OCI-LY1 (cell line): Measurements from ENCODE around the gene RRP8.

ENCODE experiments used
- H2AFZ ChIP-seq: fragments of 200-600 bp; sonication (generic), shearing (Covaris generic); 2 replicates; pipeline ENCODE4 v1.6.0; 2014; ENCODE audit warnings: antibody characterized with exemption, mild to moderate bottlenecking, low read length
- H3F3A ChIP-seq: fragments of 200-600 bp; sonication (generic), shearing (Covaris generic); 2 replicates; pipeline ENCODE4 v1.6.0; 2014; ENCODE audit warnings: mild to moderate bottlenecking, antibody characterized with exemption, low read length, moderate library complexity; ENCODE audit not compliant: insufficient read depth
- H3K27ac ChIP-seq: fragments of 200-600 bp; sonication (generic); 2 replicates; pipeline ENCODE4 v1.5.1; 2014; ENCODE audit warnings: low read length, mixed run types, mild to moderate bottlenecking, low read depth; ENCODE audit not compliant: poor library complexity, severe bottlenecking
- H3K27me3 ChIP-seq: fragments of 200-600 bp; sonication (generic); 2 replicates; pipeline ENCODE4 v1.6.0; 2014; ENCODE audit warnings: antibody characterized with exemption, mild to moderate bottlenecking, low read length, moderate library complexity; ENCODE audit not compliant: insufficient read depth
- H3K36me3 ChIP-seq: fragments of 200-600 bp; sonication (generic); 2 replicates; pipeline ENCODE4 v1.6.1; 2014; ENCODE audit warnings: mild to moderate bottlenecking, antibody characterized with exemption, low read length, moderate library complexity, mixed read lengths; ENCODE audit not compliant: insufficient read depth
- H3K4me1 ChIP-seq: fragments of 200-600 bp; sonication (generic); 2 replicates; pipeline ENCODE4 v1.5.1; 2014; ENCODE audit warnings: mild to moderate bottlenecking, low read length, moderate library complexity; ENCODE audit not compliant: insufficient read depth, severe bottlenecking
- H3K4me2 ChIP-seq: fragments of 200-600 bp; sonication (generic), shearing (Covaris generic); 2 replicates; pipeline ENCODE4 v1.6.1; 2014; ENCODE audit warnings: low read length
- H3K4me3 ChIP-seq: fragments of 200-600 bp; sonication (generic); 2 replicates; pipeline ENCODE4 v1.5.1; 2014; ENCODE audit warnings: low read length, low read depth, mild to moderate bottlenecking, mixed read lengths; ENCODE audit not compliant: poor library complexity, severe bottlenecking
- H3K79me2 ChIP-seq: fragments of 200-600 bp; shearing (Covaris generic); 2 replicates; pipeline ENCODE4 v1.6.1; 2016; ENCODE audit warnings: mixed run types, low read length, mixed read lengths; ENCODE audit not compliant: insufficient read depth
- H3K9ac ChIP-seq: fragments of 200-600 bp; sonication (generic), shearing (Covaris generic); 2 replicates; pipeline ENCODE4 v1.6.1; 2014; ENCODE audit warnings: mild to moderate bottlenecking, low read length, mixed read lengths
- H3K9me2 ChIP-seq: fragments of 200-600 bp; sonication (generic), shearing (Covaris generic); 2 replicates; pipeline ENCODE4 v1.6.1; 2014; ENCODE audit warnings: low read depth, mild to moderate bottlenecking, low read length, mixed read lengths
- H3K9me3 ChIP-seq: fragments of 200-600 bp; shearing (Covaris generic); 2 replicates; pipeline ENCODE4 v1.6.1; 2014; ENCODE audit warnings: low read length, mixed read lengths
- H4K20me1 ChIP-seq: fragments of 200-600 bp; sonication (generic), shearing (Covaris generic); 2 replicates; pipeline ENCODE4 v1.6.0; 2016; ENCODE audit warnings: mild to moderate bottlenecking, low read length; ENCODE audit not compliant: insufficient read depth
- EZH2 ChIP-seq: fragments of 200-600 bp; sonication (generic), shearing (Covaris generic); IDR thresholded peaks from 2 replicates; pipeline ENCODE4 v1.8.0; 2017; ENCODE audit warnings: borderline replicate concordance, mixed run types, mild to moderate bottlenecking, antibody characterized with exemption, low read length, moderate library complexity, mixed read lengths
- TF ChIP-seq, protein P1 (sequence below): fragments of 200-600 bp; sonication (generic), shearing (Covaris generic); IDR thresholded peaks from 2 replicates; pipeline ENCODE4 v1.5.1; 2017; ENCODE audit warnings: mild to moderate bottlenecking, antibody characterized with exemption, low read length, moderate library complexity, mixed read lengths

Gene RRP8

DNA sequence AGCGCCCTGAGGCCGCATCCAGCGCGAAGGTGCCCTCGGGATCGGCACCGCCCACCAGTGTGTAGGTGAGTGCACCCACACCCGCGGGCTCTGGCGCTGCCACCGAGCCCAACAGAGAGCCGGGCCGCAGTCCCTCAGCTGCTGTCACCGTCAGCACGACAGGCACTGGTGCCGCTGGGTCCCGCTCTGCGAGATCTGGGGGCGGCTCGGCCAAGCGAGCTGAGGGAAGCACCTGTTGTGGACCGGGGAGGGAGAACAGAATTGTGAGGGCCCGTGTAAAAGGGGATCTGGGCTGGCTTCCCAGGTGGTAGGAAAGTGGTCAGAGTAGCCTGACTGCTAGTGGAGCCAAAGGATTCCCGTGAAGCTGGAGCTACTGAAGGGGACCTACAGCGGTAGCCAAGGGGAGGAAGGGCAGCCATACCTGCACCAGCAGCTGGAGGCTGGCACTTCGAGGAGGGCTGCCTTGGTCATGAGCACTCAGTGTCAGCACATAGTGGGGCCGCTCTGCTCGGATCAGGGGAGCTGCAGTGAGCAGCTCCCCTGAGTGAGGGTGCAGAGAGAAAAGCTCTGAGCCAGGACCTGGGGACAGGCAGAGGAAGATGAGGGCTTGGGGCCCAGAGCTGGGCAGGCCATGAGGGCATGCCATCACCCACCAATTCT lies 27.3 kb upstream of the RRP8 start:
- H3K9ac ChIP-seq, result no peak overlapping the region
- H3K79me2 ChIP-seq, result no peaks in the 10 kb centered on the region
- H3K36me3 ChIP-seq, result no peaks in the 10 kb centered on the region
- H3K9me3 ChIP-seq, result no peaks in the 10 kb centered on the region
- peaks cover 7% of the 10 kb centered on the region; the same call in 1 of the 2 replicates for H3K27me3 ChIP-seq
- no peak overlapping the region for H2AFZ ChIP-seq
- H3K4me1 ChIP-seq, result peaks cover 5% of the 10 kb centered on the region
- no peak overlapping the region for H3K27ac ChIP-seq
- no peak overlapping the region for H3K4me3 ChIP-seq
- H3K9me2 ChIP-seq, result no peaks in the 10 kb centered on the region
- H3K4me2 ChIP-seq, result no peak overlapping the region
- no peak for TF ChIP-seq EZH2
- TF ChIP-seq, protein P1, sequence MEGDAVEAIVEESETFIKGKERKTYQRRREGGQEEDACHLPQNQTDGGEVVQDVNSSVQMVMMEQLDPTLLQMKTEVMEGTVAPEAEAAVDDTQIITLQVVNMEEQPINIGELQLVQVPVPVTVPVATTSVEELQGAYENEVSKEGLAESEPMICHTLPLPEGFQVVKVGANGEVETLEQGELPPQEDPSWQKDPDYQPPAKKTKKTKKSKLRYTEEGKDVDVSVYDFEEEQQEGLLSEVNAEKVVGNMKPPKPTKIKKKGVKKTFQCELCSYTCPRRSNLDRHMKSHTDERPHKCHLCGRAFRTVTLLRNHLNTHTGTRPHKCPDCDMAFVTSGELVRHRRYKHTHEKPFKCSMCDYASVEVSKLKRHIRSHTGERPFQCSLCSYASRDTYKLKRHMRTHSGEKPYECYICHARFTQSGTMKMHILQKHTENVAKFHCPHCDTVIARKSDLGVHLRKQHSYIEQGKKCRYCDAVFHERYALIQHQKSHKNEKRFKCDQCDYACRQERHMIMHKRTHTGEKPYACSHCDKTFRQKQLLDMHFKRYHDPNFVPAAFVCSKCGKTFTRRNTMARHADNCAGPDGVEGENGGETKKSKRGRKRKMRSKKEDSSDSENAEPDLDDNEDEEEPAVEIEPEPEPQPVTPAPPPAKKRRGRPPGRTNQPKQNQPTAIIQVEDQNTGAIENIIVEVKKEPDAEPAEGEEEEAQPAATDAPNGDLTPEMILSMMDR, result no peak
- no peaks in the 10 kb centered on the region for H3F3A ChIP-seq
- no peaks in the 10 kb centered on the region for H4K20me1 ChIP-seq

DNA sequence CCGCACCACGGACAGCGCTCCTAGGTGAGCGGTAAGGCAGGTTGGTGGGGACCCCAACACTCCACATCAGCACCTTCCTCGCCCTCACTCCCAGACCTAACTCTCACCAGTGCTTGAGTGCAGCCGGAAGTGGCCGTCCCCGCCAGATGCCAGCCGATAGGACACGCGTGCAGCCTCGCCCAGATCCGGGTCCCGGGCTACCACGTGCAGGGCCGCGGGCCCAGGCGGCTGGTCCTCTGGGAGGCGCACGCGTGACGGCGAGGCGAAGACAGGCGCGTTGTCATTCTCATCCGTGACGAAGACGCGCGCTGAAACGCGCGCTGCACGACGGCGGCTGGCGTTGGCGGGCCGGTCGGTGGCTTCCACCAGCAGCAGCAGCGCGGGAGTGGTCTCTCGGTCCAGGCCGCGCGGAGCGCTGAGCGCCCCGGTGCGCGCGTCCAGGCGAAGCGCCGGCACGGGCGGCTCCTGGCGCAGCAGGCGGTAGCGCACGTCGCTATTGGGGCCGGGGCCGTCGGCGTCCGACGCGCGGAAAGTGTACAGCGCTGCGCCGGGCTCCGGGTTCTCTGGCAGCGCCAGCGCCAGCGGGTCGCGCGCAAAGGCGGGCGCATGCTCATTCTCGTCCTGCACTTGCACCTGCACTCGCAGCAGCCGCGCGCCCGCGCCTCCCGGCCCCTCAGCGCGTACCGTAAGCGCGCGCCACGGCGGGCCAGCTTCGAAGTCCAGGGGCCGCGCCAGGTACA lies 26.6 kb upstream of the RRP8 start:
- no peak overlapping the region for H2AFZ ChIP-seq
- TF ChIP-seq, protein P1, result no peak
- TF ChIP-seq EZH2, result no peak
- no peak overlapping the region for H3K4me3 ChIP-seq
- H3K4me1 ChIP-seq, result peaks cover 5% of the 10 kb centered on the region
- H3K27ac ChIP-seq, result no peak overlapping the region
- no peaks in the 10 kb centered on the region for H3K79me2 ChIP-seq
- no peaks in the 10 kb centered on the region for H4K20me1 ChIP-seq
- H3K36me3 ChIP-seq, result no peaks in the 10 kb centered on the region
- no peaks in the 10 kb centered on the region for H3F3A ChIP-seq
- H3K9ac ChIP-seq, result no peak overlapping the region
- H3K4me2 ChIP-seq, result no peak overlapping the region
- H3K9me3 ChIP-seq, result no peaks in the 10 kb centered on the region
- peaks cover 7% of the 10 kb centered on the region; the same call in 1 of the 2 replicates for H3K27me3 ChIP-seq
- no peaks in the 10 kb centered on the region for H3K9me2 ChIP-seq

DNA sequence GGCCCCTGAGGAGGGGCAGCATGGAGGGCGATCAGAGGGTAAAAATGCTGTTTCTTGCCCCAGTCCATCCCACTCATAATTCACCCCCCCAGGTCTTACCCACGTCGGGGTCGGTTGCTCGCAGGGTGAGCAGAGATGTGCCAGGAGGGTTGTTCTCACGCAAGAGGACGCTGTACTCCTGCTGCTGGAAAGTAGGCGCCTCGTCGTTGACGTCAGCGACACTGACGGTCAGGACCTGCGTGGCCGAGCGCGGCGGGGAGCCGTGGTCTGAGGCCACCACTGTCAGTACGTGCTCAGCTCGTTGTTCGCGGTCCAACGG lies 26.1 kb upstream of the RRP8 start:
- no peaks in the 10 kb centered on the region for H3K79me2 ChIP-seq
- H3K36me3 ChIP-seq, result no peaks in the 10 kb centered on the region
- no peaks in the 10 kb centered on the region for H3F3A ChIP-seq
- no peak overlapping the region for H3K4me2 ChIP-seq
- H4K20me1 ChIP-seq, result no peaks in the 10 kb centered on the region
- no peak overlapping the region for H3K27ac ChIP-seq
- H3K27me3 ChIP-seq, result peaks cover 7% of the 10 kb centered on the region; the same call in 1 of the 2 replicates
- peaks cover 5% of the 10 kb centered on the region for H3K4me1 ChIP-seq
- H3K4me3 ChIP-seq, result no peak overlapping the region
- H3K9me2 ChIP-seq, result no peaks in the 10 kb centered on the region
- no peaks in the 10 kb centered on the region for H3K9me3 ChIP-seq
- H2AFZ ChIP-seq, result no peak overlapping the region
- no peak overlapping the region for H3K9ac ChIP-seq
- no peak for TF ChIP-seq EZH2
- TF ChIP-seq, protein P1, result no peak
